Right cardiac atrium (tissue), 5 donors: ENCODE measurements around the gene SMIM23. TPM values are rescaled to one million over a fixed set of nuclear protein-coding genes. Genes with fewer than 3 reads are reported as not detected.
"Not testable (repeated sequence)": the region's sequence is repeated elsewhere in the genome, so short reads cannot be mapped to it uniquely, and the experiment has no call there.

Experiments used
- ATAC-seq, 2 donors: fragments of 200-7000 bp; cut with Tn5 transposase; one replicate each; pipeline versions ENCODE4 v1.8.0 to v1.9.1; 2020; ENCODE audit warnings: moderate library complexity in 2 of 2, mild to moderate bottlenecking in 1 of 2
- DNase-seq, 3 donors: peaks; one replicate each; pipeline ENCODE4 v3.0.0-alpha.2; 2020
- H3K27ac ChIP-seq: one replicate; pipeline ENCODE4 v1.5.1; 2013; ENCODE audit warnings: mild to moderate bottlenecking, low read length, control low read depth, moderate library complexity
- H3K27me3 ChIP-seq: one replicate; pipeline ENCODE4 v1.6.1; 2013; ENCODE audit not compliant: control insufficient read depth, insufficient read depth
- H3K4me1 ChIP-seq: one replicate; pipeline ENCODE4 v1.6.1; 2013; ENCODE audit warnings: low read length; ENCODE audit not compliant: control insufficient read depth, insufficient read depth
- H3K4me3 ChIP-seq: one replicate; pipeline ENCODE4 v1.5.1; 2013; ENCODE audit warnings: low read length, control low read depth
- H3K9me3 ChIP-seq: one replicate; pipeline ENCODE4 v1.6.1; 2013; ENCODE audit warnings: low read length; ENCODE audit not compliant: control insufficient read depth
- WGBS: extraction: QIAGEN DNeasy Blood & Tissue Kit; methylation state at CpG from one replicate; pipeline ENCODE4 v1.1.7; 2013; 5-methylcytosine and 5-hydroxymethylcytosine counted together
- intact Hi-C, 4 donors: fragments of 100-400 bp; cut with DNase I; formaldehyde crosslinking; loops; one replicate each; pipeline versions ENCODE4 v1.11.0 to v1.14.0; 2022 to 2023
- polyA plus RNA-seq: library from polyadenylated mRNA; stranded (reverse); fragments of 200-250 nt; gene quantifications from one replicate; pipeline ENCODE4 v1.2.3, GENCODE V29; 2013
- total RNA-seq, 4 donors: library from RNA; stranded (reverse); fragmentation: NEBNext Ultra II Directional; extraction: Animal tissue kit (Norgen Biotek cat#: 25700); gene quantifications; one replicate each; pipeline ENCODE4 v1.2.1, GENCODE V29; 2021
- donor health status: healthy with polysubstance abuse.
- donor health status: DM: no; HTN: yes; CAD: no.
- donor health status: DM: no; HTN: no; CAD: no.
- donor health status: DM: no; HTN: yes; CAD: no; lungs with severe emphysema.
- donor health status: DM: yes; HTN: yes; CAD: no.

SMIM23 gene
- total and polyA plus RNA-seq, 5 donors, result not detected

GRCh38 chr5:171773106-171773505 lies 12.5 kb upstream of the SMIM23 start:
- ATAC-seq, result no peak
- no peaks in the 10 kb centered on the region for H3K4me1 ChIP-seq
- no peaks in the 10 kb centered on the region for H3K9me3 ChIP-seq
- WGBS, result 85% methylated on average over 8 of the region's 8 CpGs
- intact Hi-C loops, result no loop called here
- H3K27me3 ChIP-seq, result no peaks in the 10 kb centered on the region
- H3K4me3 ChIP-seq, result no peak overlapping the region
- no peak for DNase-seq
- no peak overlapping the region for H3K27ac ChIP-seq

DNA sequence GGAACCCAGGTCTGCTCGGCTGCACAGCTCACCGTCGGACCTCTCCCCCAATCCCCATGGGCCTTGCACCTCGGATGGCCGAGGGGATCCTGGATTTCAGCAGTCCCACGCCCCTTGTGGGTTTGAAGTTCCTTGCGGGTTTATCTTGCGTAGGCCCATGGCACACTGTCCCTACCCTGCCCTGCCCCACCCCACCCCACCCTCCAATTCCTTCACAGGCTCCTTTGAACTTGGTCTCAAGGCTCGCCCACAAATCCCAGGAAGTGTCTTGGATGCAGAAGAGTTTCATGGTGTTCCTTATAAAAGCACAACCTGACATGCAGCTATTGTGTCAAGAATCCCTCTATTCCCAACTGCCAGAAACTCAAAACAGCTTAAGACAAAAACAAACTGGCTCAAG lies 11.2 kb upstream of the SMIM23 start:
- no peaks in the 10 kb centered on the region for H3K27me3 ChIP-seq
- ATAC-seq, result no peak
- no peak overlapping the region for H3K27ac ChIP-seq
- DNase-seq, result no peak
- H3K4me3 ChIP-seq, result no peak overlapping the region
- 91% methylated on average over 9 of the region's 9 CpGs for whole genome bisulfite sequencing
- H3K4me1 ChIP-seq, result no peaks in the 10 kb centered on the region
- intact Hi-C loops, result no loop called here
- no peaks in the 10 kb centered on the region for H3K9me3 ChIP-seq

GRCh38 chr5:171776213-171776612 lies 9.4 kb upstream of the SMIM23 start:
- H3K27ac ChIP-seq, result no peak overlapping the region
- WGBS, result 45% methylated on average over 12 of the region's 12 CpGs
- no peaks in the 10 kb centered on the region for H3K9me3 ChIP-seq
- H3K4me3 ChIP-seq, result no peak overlapping the region
- H3K4me1 ChIP-seq, result no peaks in the 10 kb centered on the region
- H3K27me3 ChIP-seq, result no peaks in the 10 kb centered on the region
- intact Hi-C loops, result no loop called here
- ATAC-seq (no peak), DNase-seq (no peak)

- 79% methylated on average over 19 of the region's 19 CpGs for WGBS
- intact Hi-C loops, result no loop called here
Observed at GRCh38 chr5:171776770-171777759, 8.6 kb upstream of the SMIM23 start.

DNA sequence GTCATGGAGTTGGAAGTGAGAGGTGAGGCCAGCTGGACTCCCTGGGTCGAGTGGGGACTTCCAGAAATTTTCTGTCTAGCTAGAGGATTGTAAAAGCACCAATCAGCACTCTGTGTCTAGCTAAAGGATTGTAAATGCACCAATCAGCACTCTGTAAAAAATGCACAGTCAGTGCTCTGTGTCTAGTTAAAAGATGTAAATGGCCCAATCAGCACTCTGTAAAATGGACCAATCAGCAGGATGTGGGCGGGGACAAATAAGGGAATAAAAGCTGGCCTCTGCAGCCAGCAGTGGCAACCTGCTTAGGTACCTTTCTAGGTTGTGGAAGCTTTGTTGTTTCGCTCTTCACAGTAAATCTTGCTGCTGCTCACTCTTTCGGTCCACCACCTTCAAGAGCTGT lies 3.9 kb upstream of the SMIM23 start:
- H3K27me3 ChIP-seq, H3K27ac ChIP-seq, intact Hi-C loops, H3K9me3 ChIP-seq, DNase-seq, H3K4me3 ChIP-seq, ATAC-seq, H3K4me1 ChIP-seq: not testable (repeated sequence)
- WGBS, result 85% methylated on average over 4 of the region's 4 CpGs

More at GRCh38 chr5:171776770-171777759, 8.6 kb upstream of the SMIM23 start:
- no peak for ATAC-seq
- Histone ChIP-seq H3K27ac (no peak overlapping the region), H3K4me1 (no peaks in the 10 kb centered on the region), H3K9me3 (no peaks in the 10 kb centered on the region), H3K4me3 (no peak overlapping the region), H3K27me3 (no peaks in the 10 kb centered on the region)
- no peak for DNase-seq

GRCh38 chr5:171782332-171782966 lies 3.2 kb upstream of the SMIM23 start:
- no peak overlapping the region for H3K27ac ChIP-seq
- WGBS, result 88% methylated on average over 18 of the region's 18 CpGs
- DNase-seq (no peak), ATAC-seq (no peak)
- no peak overlapping the region for H3K4me3 ChIP-seq
- H3K4me1 ChIP-seq, result no peaks in the 10 kb centered on the region
- intact Hi-C loops, result no loop called here
- no peaks in the 10 kb centered on the region for H3K27me3 ChIP-seq
- H3K9me3 ChIP-seq, result no peaks in the 10 kb centered on the region

DNA sequence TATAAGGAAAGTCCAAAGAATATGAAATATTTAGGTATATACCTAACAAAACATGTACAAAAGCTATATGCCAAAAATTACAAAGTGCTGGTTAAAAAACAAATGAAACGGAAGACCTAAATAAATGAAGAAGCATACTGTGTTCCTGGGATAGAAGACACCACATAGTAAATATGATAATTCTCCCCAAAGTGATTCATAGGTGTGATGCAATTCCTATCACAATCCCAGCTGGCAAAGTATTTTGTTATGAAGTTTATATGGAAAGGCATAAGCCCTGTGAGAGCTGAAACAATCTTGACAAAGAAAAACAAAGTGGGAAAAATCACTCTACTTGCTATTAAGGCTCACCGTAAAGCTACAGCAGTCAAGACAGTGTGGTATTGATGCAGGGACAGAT lies 2.6 kb upstream of the SMIM23 start:
- intact Hi-C loops, result no loop called here
- no peaks in the 10 kb centered on the region for H3K27me3 ChIP-seq
- no peak overlapping the region for H3K27ac ChIP-seq
- ATAC-seq (no peak), DNase-seq (no peak)
- no peaks in the 10 kb centered on the region for H3K9me3 ChIP-seq
- WGBS, result 89% methylated on average over 2 of the region's 2 CpGs
- no peak overlapping the region for H3K4me3 ChIP-seq
- H3K4me1 ChIP-seq, result no peaks in the 10 kb centered on the region

- ATAC-seq, result no peak
- Histone ChIP-seq H3K27me3 (no peaks in the 10 kb centered on the region), H3K9me3 (no peaks in the 10 kb centered on the region), H3K27ac (no peak overlapping the region), H3K4me1 (no peaks in the 10 kb centered on the region), H3K4me3 (no peak overlapping the region)
- DNase-seq, result no peak
- 89% methylated on average over 1 of the region's 1 CpG for WGBS
- intact Hi-C loops, result no loop called here
Observed at GRCh38 chr5:171789353-171789752, 3.7 kb downstream of the SMIM23 start.

DNA sequence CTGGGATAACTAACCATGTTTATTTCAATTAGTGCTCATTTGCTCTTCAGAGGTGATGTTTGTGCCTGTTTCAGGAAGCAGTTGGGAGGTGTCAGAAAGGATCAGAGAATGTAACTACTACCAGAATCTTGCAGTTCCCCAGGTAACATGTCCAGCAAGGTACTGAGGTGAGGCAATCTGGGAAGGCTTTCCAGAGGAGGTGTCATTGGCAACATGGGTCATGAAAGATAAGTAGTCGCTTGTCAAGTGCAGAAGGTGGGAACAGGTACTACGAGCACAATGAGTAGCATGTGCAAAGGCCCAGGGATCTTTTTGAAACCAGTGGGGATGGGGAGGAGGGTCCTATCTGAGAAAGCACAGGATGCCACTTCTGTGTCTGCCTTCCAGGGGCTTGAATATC lies 4.8 kb downstream of the SMIM23 start:
- DNase-seq, result no peak
- WGBS, result 91% methylated on average over 2 of the region's 2 CpGs
- intact Hi-C loops, result no loop called here
- Histone ChIP-seq H3K27me3 (no peaks in the 10 kb centered on the region), H3K4me1 (no peaks in the 10 kb centered on the region), H3K4me3 (no peak overlapping the region), H3K27ac (no peak overlapping the region), H3K9me3 (no peaks in the 10 kb centered on the region)
- no peak for ATAC-seq

GRCh38 chr5:171794470-171794960 lies 8.9 kb downstream of the SMIM23 start:
- WGBS, result 66% methylated on average over 2 of the region's 2 CpGs
- Histone ChIP-seq H3K27ac (no peak overlapping the region), H3K4me3 (no peak overlapping the region), H3K9me3 (no peaks in the 10 kb centered on the region), H3K27me3 (no peaks in the 10 kb centered on the region), H3K4me1 (no peaks in the 10 kb centered on the region)
- intact Hi-C loops, result no loop called here
- ATAC-seq, result no peak
- DNase-seq, result no peak

- no peak for ATAC-seq
- intact Hi-C loops, result no loop called here
- Histone ChIP-seq H3K9me3 (no peaks in the 10 kb centered on the region), H3K4me1 (no peaks in the 10 kb centered on the region), H3K27ac (no peak overlapping the region), H3K4me3 (no peak overlapping the region), H3K27me3 (no peaks in the 10 kb centered on the region)
- 92% methylated on average over 2 of the region's 2 CpGs for WGBS
- no peak for DNase-seq
Observed at GRCh38 chr5:171795381-171795780, 9.8 kb downstream of the SMIM23 start.
